IMR-90 (cell line): ENCODE data around the gene SLC46A2. TPM values are rescaled to one million over a fixed set of nuclear protein-coding genes. Genes with fewer than 3 reads are reported as not detected.

Experiments
- ATAC-seq: fragments of 200-7000 bp; cut with Tn5 transposase; 2 replicates; pipeline ENCODE4 v1.9.1; 2020; ENCODE audit warnings: low read depth, mild to moderate bottlenecking, moderate library complexity
- BruUV-seq: library from RNA; stranded (reverse); fragments of 400-500 nt; replicated peaks from 2 replicates; lab custom pipeline; 2021; lab: Mats Ljungman, UMichigan
- CTCF ChIA-PET: fragments of 300-600 bp; formaldehyde crosslinking; extraction: SDS; loops from one replicate; lab custom pipeline; 2021; ENCODE audit warnings: antibody characterized with exemption; lab: Yijun Ruan, JAX
- POLR2A ChIA-PET: fragments of 300-600 bp; sonication (Branson Sonifier 250); formaldehyde crosslinking; loops from one replicate; lab custom pipeline; 2022; ENCODE audit warnings: antibody characterized with exemption; ENCODE audit not compliant: unreplicated experiment; lab: Charles Lee
- DNase-seq: peaks from one replicate; pipeline ENCODE4 v3.0.0; 2013
- H2AFZ ChIP-seq: replicated peaks from 2 replicates; pipeline ENCODE3; 2013; ENCODE audit warnings: low read length, mild to moderate bottlenecking; ENCODE audit not compliant: poor library complexity
- H2AK5ac ChIP-seq: 2 replicates; pipeline ENCODE4 v1.6.1; 2013; ENCODE audit warnings: low read depth, low read length, inconsistent platforms
- H2AK9ac ChIP-seq: replicated peaks from 2 replicates; pipeline ENCODE3; 2013; ENCODE audit warnings: mild to moderate bottlenecking, low read depth, low read length, moderate library complexity; ENCODE audit not compliant: poor library complexity
- H2BK120ac ChIP-seq: 2 replicates; pipeline ENCODE4 v1.6.1; 2013; ENCODE audit warnings: low read depth, low read length, inconsistent platforms
- H2BK15ac ChIP-seq: 3 replicates; pipeline ENCODE4 v1.6.1; 2013; ENCODE audit warnings: low read depth, low read length, inconsistent platforms
- H2BK20ac ChIP-seq: 2 replicates; pipeline ENCODE4 v1.6.1; 2013; ENCODE audit warnings: low read depth, mild to moderate bottlenecking, inconsistent platforms, low read length, moderate library complexity
- H2BK5ac ChIP-seq: 2 replicates; pipeline ENCODE4 v1.6.1; 2013; ENCODE audit warnings: mild to moderate bottlenecking, low read depth, low read length, inconsistent platforms; ENCODE audit not compliant: poor library complexity, severe bottlenecking
- H3K14ac ChIP-seq: replicated peaks from 2 replicates; pipeline ENCODE4 v1.6.1; 2013; ENCODE audit warnings: low read depth, low read length, inconsistent platforms
- H3K18ac ChIP-seq: 2 replicates; pipeline ENCODE4 v1.6.1; 2013; ENCODE audit warnings: low read depth, low read length, control low read depth
- H3K23ac ChIP-seq: 2 replicates; pipeline ENCODE4 v1.6.1; 2013; ENCODE audit warnings: low read depth, low read length, inconsistent platforms
- H3K27ac ChIP-seq: 2 replicates; pipeline ENCODE4 v1.5.1; 2013; ENCODE audit warnings: mild to moderate bottlenecking, control low read depth, low read length; ENCODE audit not compliant: insufficient read depth
- H3K27me3 ChIP-seq: 2 replicates; pipeline ENCODE4 v1.6.1; 2013; ENCODE audit warnings: low read length; ENCODE audit not compliant: control insufficient read depth, insufficient read depth
- H3K36me3 ChIP-seq: 2 replicates; pipeline ENCODE4 v1.6.1; 2013; ENCODE audit warnings: low read length, mixed read lengths; ENCODE audit not compliant: control insufficient read depth, insufficient read depth
- H3K4ac ChIP-seq: 2 replicates; pipeline ENCODE4 v1.6.1; 2013; ENCODE audit warnings: low read depth, low read length, inconsistent platforms
- H3K4me1 ChIP-seq: 2 replicates; pipeline ENCODE4 v1.6.1; 2013; ENCODE audit warnings: low read length, mixed read lengths; ENCODE audit not compliant: control insufficient read depth, insufficient read depth
- H3K4me2 ChIP-seq: 2 replicates; pipeline ENCODE4 v1.6.1; 2013; ENCODE audit warnings: low read depth, mild to moderate bottlenecking, control low read depth, low read length, moderate library complexity
- H3K4me3 ChIP-seq: 2 replicates; pipeline ENCODE4 v1.5.1; 2013; ENCODE audit warnings: low read depth, mild to moderate bottlenecking, control low read depth, low read length, moderate library complexity; ENCODE audit not compliant: insufficient read depth
- H3K56ac ChIP-seq: 2 replicates; pipeline ENCODE4 v1.6.1; 2013; ENCODE audit warnings: low read length, inconsistent platforms; ENCODE audit not compliant: insufficient read depth; ENCODE audit errors: extremely low read depth
- H3K79me1 ChIP-seq, 2 experiments: 2 replicates each; pipeline ENCODE4 v1.6.1; 2013; ENCODE audit warnings: low read length in 2 of 2, inconsistent platforms in 1 of 2, low read depth in 1 of 2
- H3K9ac ChIP-seq: 2 replicates; pipeline ENCODE4 v1.6.1; 2013; ENCODE audit warnings: low read depth, low read length, control low read depth
- H3K9me1 ChIP-seq: 2 replicates; pipeline ENCODE4 v1.6.1; 2013; ENCODE audit warnings: low read length, inconsistent platforms; ENCODE audit not compliant: insufficient read depth
- H3K9me3 ChIP-seq: 2 replicates; pipeline ENCODE4 v1.6.1; 2013; ENCODE audit warnings: low read length; ENCODE audit not compliant: control insufficient read depth, insufficient read depth
- H4K20me1 ChIP-seq: 2 replicates; pipeline ENCODE4 v1.6.1; 2013; ENCODE audit warnings: low read length, inconsistent platforms; ENCODE audit not compliant: insufficient read depth
- H4K5ac ChIP-seq: 2 replicates; pipeline ENCODE4 v1.6.1; 2013; ENCODE audit warnings: mild to moderate bottlenecking, low read depth, low read length, control low read depth
- H4K8ac ChIP-seq, 2 experiments: 2 replicates each; pipeline ENCODE4 v1.6.1; 2013; ENCODE audit warnings: low read depth in 2 of 2, low read length in 2 of 2, control low read depth in 1 of 2, inconsistent platforms in 1 of 2
- H4K91ac ChIP-seq: 2 replicates; pipeline ENCODE4 v1.6.1; 2013; ENCODE audit warnings: low read depth, low read length, inconsistent platforms; ENCODE audit not compliant: insufficient read depth
- CHD1 ChIP-seq: IDR thresholded peaks from 2 replicates; pipeline ENCODE4 v1.6.1; 2012; ENCODE audit warnings: low read depth, low read length, improper control_type of control experiment
- CTCF ChIP-seq: conservative IDR thresholded peaks from 2 replicates; pipeline ENCODE4 v1.5.1; 2012; ENCODE audit warnings: mild to moderate bottlenecking, low read depth, low read length, improper control_type of control experiment
- ELK1 ChIP-seq: fragments of 150-350 bp; IDR thresholded peaks from 2 replicates; pipeline ENCODE4 v1.6.1; 2016; ENCODE audit warnings: low read depth, mild to moderate bottlenecking, low read length, moderate library complexity, borderline replicate concordance
- FOS ChIP-seq: fragments of 150-350 bp; IDR thresholded peaks from 2 replicates; pipeline ENCODE4 v1.6.1; 2016; ENCODE audit warnings: low read depth, low read length
- MAFK ChIP-seq: IDR thresholded peaks from 2 replicates; pipeline ENCODE4 v1.6.1; 2012; ENCODE audit warnings: low read depth, low read length, improper control_type of control experiment
- MAZ ChIP-seq: IDR thresholded peaks from 2 replicates; pipeline ENCODE4 v1.6.1; 2012; ENCODE audit warnings: low read depth, mild to moderate bottlenecking, low read length, improper control_type of control experiment, moderate library complexity, borderline replicate concordance
- MXI1 ChIP-seq: IDR thresholded peaks from 2 replicates; pipeline ENCODE4 v1.6.1; 2012; ENCODE audit warnings: low read depth, mild to moderate bottlenecking, low read length, moderate library complexity, borderline replicate concordance
- POLR2A ChIP-seq: IDR thresholded peaks from 2 replicates; pipeline ENCODE4 v1.6.1; 2012; ENCODE audit warnings: mild to moderate bottlenecking, low read depth, low read length
- RAD21 ChIP-seq: IDR thresholded peaks from 2 replicates; pipeline ENCODE4 v1.6.1; 2012; ENCODE audit warnings: low read length, improper control_type of control experiment
- RCOR1 ChIP-seq: IDR thresholded peaks from 2 replicates; pipeline ENCODE4 v1.6.1; 2012; ENCODE audit warnings: mild to moderate bottlenecking, low read length, improper control_type of control experiment; ENCODE audit not compliant: insufficient replicate concordance
- RFX5 ChIP-seq: IDR thresholded peaks from 2 replicates; pipeline ENCODE4 v1.8.0; 2012; ENCODE audit warnings: low read depth, mild to moderate bottlenecking, low read length, moderate library complexity
- SMC3 ChIP-seq: fragments of 150-350 bp; IDR thresholded peaks from 2 replicates; pipeline ENCODE4 v1.6.1; 2016; ENCODE audit warnings: low read depth, mild to moderate bottlenecking, antibody characterized with exemption, low read length, moderate library complexity
- USF2 ChIP-seq: fragments of 150-350 bp; IDR thresholded peaks from 2 replicates; pipeline ENCODE4 v1.6.1; 2017; ENCODE audit warnings: mild to moderate bottlenecking, antibody characterized with exemption, low read length, low read depth
- WGBS, 2 experiments: methylation state at CpG; one replicate each; pipeline versions ENCODE4 v1.1.5 to v1.1.7; 2013; ENCODE audit warnings: missing lambda C conversion rate in 2 of 2; ENCODE audit not compliant: insufficient read length in 1 of 2; ENCODE audit errors: extremely low coverage in 2 of 2; 5-methylcytosine and 5-hydroxymethylcytosine counted together
- dilution Hi-C: fragments of 300-500 bp; cut with HindIII; formaldehyde crosslinking; loops from one replicate; pipeline ENCODE4 v1.14.3; 2018; ENCODE audit warnings: low sequenced_read_pairs; ENCODE audit not compliant: unreplicated experiment
- in situ Hi-C: fragments of 300-500 bp; cut with MboI; formaldehyde crosslinking; loops from 3 replicates; pipeline ENCODE4 v1.14.3; 2019; ENCODE audit warnings: low sequenced_read_pairs, inconsistent platforms, mixed read lengths
- intact Hi-C: fragments of 100-400 bp; cut with micrococcal nuclease; formaldehyde crosslinking; loops from 2 replicates; pipeline ENCODE4 v1.10.0; 2022
- polyA plus RNA-seq, 3 experiments: library from polyadenylated mRNA; depleted of rRNA; stranded (reverse); fragments of >200 nt; gene quantifications; 2 replicates each; pipeline ENCODE4 v1.2.3, GENCODE V29; 2012; ENCODE audit warnings: low replicate concordance in 1 of 3
- total RNA-seq: library from RNA; depleted of rRNA; stranded (reverse); fragments of >200 nt; gene quantifications from 2 replicates; pipeline ENCODE4 v1.2.3, GENCODE V29; 2012

SLC46A2 gene
- total and polyA plus RNA-seq, 2 of the 4 experiments (the other 2 are of a cell fraction), result not detected

GRCh38 chr9:112886351-112886750, 4.3 kb downstream of the SLC46A2 start:
- WGBS, 2 experiments, result no CpG with 5 or more reads among the region's 4 CpGs
- BruUV-seq, result no TSS peak
- dilution Hi-C loops, result no loop called here
- Histone ChIP-seq H4K91ac (no peak overlapping the region), H3K36me3 (no peaks in the 10 kb centered on the region), H3K56ac (no peak overlapping the region), H4K20me1 (no peaks in the 10 kb centered on the region), H2AK5ac (no peak overlapping the region), H2BK120ac (no peak overlapping the region), H3K9me1 (no peaks in the 10 kb centered on the region; the same call in 1 of the 2 replicates), H3K4ac (no peak overlapping the region), H2AFZ (no peak overlapping the region), H3K4me3 (no peak overlapping the region), H4K8ac (no peak overlapping the region), H3K23ac (no peak overlapping the region), H2BK5ac (no peak overlapping the region), H3K79me1 (no peaks in the 10 kb centered on the region), H4K5ac (no peak overlapping the region), H3K27ac (no peak overlapping the region), H2AK9ac (no peak overlapping the region), H3K18ac (no peak overlapping the region), H3K9me3 (no peaks in the 10 kb centered on the region), H3K14ac (no peak overlapping the region), H3K9ac (no peak overlapping the region), H3K4me1 (peaks cover 3% of the 10 kb centered on the region), H3K4me2 (no peak overlapping the region), H2BK15ac (no peak overlapping the region), H3K27me3 (peaks cover 15% of the 10 kb centered on the region; the same call in 1 of the 2 replicates), H2BK20ac (no peak overlapping the region)
- intact Hi-C loops, result no loop called here
- TF ChIP-seq ELK1 (no peak), MAZ (no peak), RFX5 (no peak), MAFK (no peak), CHD1 (no peak), SMC3 (no peak), RCOR1 (no peak), POLR2A (no peak), CTCF (no peak), RAD21 (no peak), FOS (no peak), USF2 (no peak), MXI1 (no peak)
- DNase-seq (no peak), ATAC-seq (no peak)
- in situ Hi-C loops, result no loop called here
- CTCF ChIA-PET, result no interaction called here
- POLR2A ChIA-PET, result no interaction called here
